Retinal pigment epithelial cell (primary cell): ENCODE results near the gene MPPED2.

Source experiments
- DNase-seq: peaks from one replicate; pipeline ENCODE4 v3.0.0-alpha.2; 2010; ENCODE audit warnings: low read depth
- H3K4me3 ChIP-seq: 2 replicates; pipeline ENCODE4 v1.5.1; 2011; ENCODE audit warnings: mild to moderate bottlenecking, low read length, control low read depth, moderate library complexity
- TF ChIP-seq, protein P1 (sequence below): conservative IDR thresholded peaks from 2 replicates; pipeline ENCODE4 v1.5.1; 2011; ENCODE audit warnings: low read depth, low read length, control low read depth, inconsistent platforms

The MPPED2 gene

GRCh38 chr11:30364837-30365482, 221.2 kb downstream of the MPPED2 start:
- TF ChIP-seq, protein P1, sequence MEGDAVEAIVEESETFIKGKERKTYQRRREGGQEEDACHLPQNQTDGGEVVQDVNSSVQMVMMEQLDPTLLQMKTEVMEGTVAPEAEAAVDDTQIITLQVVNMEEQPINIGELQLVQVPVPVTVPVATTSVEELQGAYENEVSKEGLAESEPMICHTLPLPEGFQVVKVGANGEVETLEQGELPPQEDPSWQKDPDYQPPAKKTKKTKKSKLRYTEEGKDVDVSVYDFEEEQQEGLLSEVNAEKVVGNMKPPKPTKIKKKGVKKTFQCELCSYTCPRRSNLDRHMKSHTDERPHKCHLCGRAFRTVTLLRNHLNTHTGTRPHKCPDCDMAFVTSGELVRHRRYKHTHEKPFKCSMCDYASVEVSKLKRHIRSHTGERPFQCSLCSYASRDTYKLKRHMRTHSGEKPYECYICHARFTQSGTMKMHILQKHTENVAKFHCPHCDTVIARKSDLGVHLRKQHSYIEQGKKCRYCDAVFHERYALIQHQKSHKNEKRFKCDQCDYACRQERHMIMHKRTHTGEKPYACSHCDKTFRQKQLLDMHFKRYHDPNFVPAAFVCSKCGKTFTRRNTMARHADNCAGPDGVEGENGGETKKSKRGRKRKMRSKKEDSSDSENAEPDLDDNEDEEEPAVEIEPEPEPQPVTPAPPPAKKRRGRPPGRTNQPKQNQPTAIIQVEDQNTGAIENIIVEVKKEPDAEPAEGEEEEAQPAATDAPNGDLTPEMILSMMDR: no peak
- no peak overlapping the region for H3K4me3 ChIP-seq
- DNase-seq: no peak

GRCh38 chr11:30364139-30364836, 221.9 kb downstream of the MPPED2 start:
- no peak overlapping the region for H3K4me3 ChIP-seq
- no peak for DNase-seq
- TF ChIP-seq, protein P1: no peak

DNA sequence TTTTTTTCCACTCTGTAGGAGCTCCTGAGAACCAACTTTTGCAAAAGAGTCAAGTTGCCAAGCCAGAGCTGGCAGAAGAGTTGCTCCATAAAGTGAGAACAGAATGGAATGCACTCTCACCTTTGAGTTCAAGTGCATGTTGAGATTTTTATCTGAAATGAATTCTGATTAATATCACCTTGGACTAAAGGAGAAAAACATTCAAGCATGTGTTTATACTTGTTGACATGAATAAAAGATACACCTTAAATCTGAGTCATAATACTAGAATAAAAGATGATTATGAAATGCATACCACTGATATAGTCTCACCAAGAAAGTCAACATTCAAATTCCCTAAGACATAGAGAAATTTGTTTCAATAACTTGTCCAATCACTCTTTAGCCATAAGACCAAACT, 225.4 kb downstream of the MPPED2 start:
- TF ChIP-seq, protein P1: no peak
- H3K4me3 ChIP-seq: no peak overlapping the region
- no peak for DNase-seq
